KMS-11 (cell line): ENCODE data around the gene B4GALT3.

Experiments used
- H2AFZ ChIP-seq: fragments of 200-600 bp; sonication (generic); 2 replicates; pipeline ENCODE4 v1.6.1; 2016; ENCODE audit warnings: antibody characterized with exemption, mixed run types, low read depth
- H3K27ac ChIP-seq: fragments of 200-600 bp; sonication (generic); 2 replicates; pipeline ENCODE4 v1.6.1; 2016; ENCODE audit warnings: mild to moderate bottlenecking, mixed run types
- H3K27me3 ChIP-seq: fragments of 200-600 bp; sonication (generic); 2 replicates; pipeline ENCODE4 v1.6.1; 2017; ENCODE audit warnings: mild to moderate bottlenecking, low read depth, mixed run types, moderate library complexity; ENCODE audit not compliant: insufficient read depth
- H3K36me3 ChIP-seq: fragments of 200-600 bp; sonication (generic); 2 replicates; pipeline ENCODE4 v1.6.1; 2017; ENCODE audit warnings: mild to moderate bottlenecking, mixed run types; ENCODE audit not compliant: insufficient read depth
- H3K4me1 ChIP-seq: fragments of 200-600 bp; sonication (generic); 2 replicates; pipeline ENCODE4 v1.6.1; 2016; ENCODE audit warnings: mild to moderate bottlenecking, low read depth, mixed run types; ENCODE audit not compliant: poor library complexity, severe bottlenecking
- H3K4me2 ChIP-seq: fragments of 200-600 bp; sonication (generic); 2 replicates; pipeline ENCODE4 v1.7.0; 2016; ENCODE audit warnings: mild to moderate bottlenecking, mixed run types
- H3K4me3 ChIP-seq: fragments of 200-600 bp; sonication (generic); IDR thresholded peaks from 2 replicates; pipeline ENCODE4 v1.6.1; 2017; ENCODE audit warnings: low read depth, low read length, mixed read lengths; ENCODE audit not compliant: insufficient read depth
- H3K79me2 ChIP-seq: fragments of 200-600 bp; sonication (generic); 2 replicates; pipeline ENCODE4 v1.6.1; 2016; ENCODE audit warnings: low read depth, mixed run types; ENCODE audit not compliant: insufficient read depth
- H3K9ac ChIP-seq: fragments of 200-600 bp; sonication (generic); 2 replicates; pipeline ENCODE4 v1.6.1; 2016; ENCODE audit warnings: mild to moderate bottlenecking, mixed run types
- H4K20me1 ChIP-seq: fragments of 200-600 bp; sonication (generic); 2 replicates; pipeline ENCODE4 v1.6.1; 2016; ENCODE audit warnings: mild to moderate bottlenecking, mixed run types; ENCODE audit not compliant: insufficient read depth
- CTCF ChIP-seq: fragments of 200-600 bp; sonication (generic); conservative IDR thresholded peaks from 2 replicates; pipeline ENCODE4 v1.6.1; 2017; ENCODE audit warnings: low read depth, mild to moderate bottlenecking, antibody characterized with exemption, low read length, moderate library complexity, mixed read lengths

B4GALT3 gene

GRCh38 chr1:161153176-161153575 lies 24.1 kb downstream of the B4GALT3 start:
- H3K4me2 ChIP-seq, result peak overlapping the region; percentile 52
- peaks cover 24% of the 10 kb centered on the region for H3K4me1 ChIP-seq
- H3K79me2 ChIP-seq, result peaks cover 19% of the 10 kb centered on the region; the same call in 1 of the 2 replicates
- H3K27me3 ChIP-seq, result no peaks in the 10 kb centered on the region
- H3K36me3 ChIP-seq, result no peaks in the 10 kb centered on the region
- no peak for TF ChIP-seq CTCF
- H4K20me1 ChIP-seq, result no peaks in the 10 kb centered on the region
- peak overlapping the region; percentile 99 for H3K4me3 ChIP-seq
- H3K9ac ChIP-seq, result peak overlapping the region; percentile 89; the same call in 1 of the 2 replicates
- peak overlapping the region; percentile 88 for H3K27ac ChIP-seq
- peak overlapping the region; percentile 78 for H2AFZ ChIP-seq

- H3K36me3 ChIP-seq, result no peaks in the 10 kb centered on the region
- no peak for TF ChIP-seq CTCF
These were observed 31.5 kb downstream of the B4GALT3 start for GRCh38 chr1:161145832-161146231.

GRCh38 chr1:161140755-161141400 lies 36.4 kb downstream of the B4GALT3 start:
- H3K36me3 ChIP-seq, result no peaks in the 10 kb centered on the region
- H3K79me2 ChIP-seq, result no peaks in the 10 kb centered on the region
- H3K27ac ChIP-seq, result no peak overlapping the region
- TF ChIP-seq CTCF, result no peak
- H3K4me3 ChIP-seq, result no peak overlapping the region
- no peaks in the 10 kb centered on the region for H3K27me3 ChIP-seq
- H4K20me1 ChIP-seq, result no peaks in the 10 kb centered on the region
- H3K4me2 ChIP-seq, result no peak overlapping the region
- H3K9ac ChIP-seq, result no peak overlapping the region
- H3K4me1 ChIP-seq, result no peaks in the 10 kb centered on the region
- H2AFZ ChIP-seq, result no peak overlapping the region

More at GRCh38 chr1:161145832-161146231, 31.5 kb downstream of the B4GALT3 start:
- no peak overlapping the region for H2AFZ ChIP-seq
- no peaks in the 10 kb centered on the region for H3K79me2 ChIP-seq
- no peak overlapping the region for H3K4me3 ChIP-seq
- no peaks in the 10 kb centered on the region for H4K20me1 ChIP-seq
- H3K4me2 ChIP-seq, result no peak overlapping the region
- no peaks in the 10 kb centered on the region for H3K27me3 ChIP-seq
- H3K4me1 ChIP-seq, result no peaks in the 10 kb centered on the region
- no peak overlapping the region for H3K27ac ChIP-seq
- no peak overlapping the region for H3K9ac ChIP-seq

GRCh38 chr1:161139766-161140165 lies 37.5 kb downstream of the B4GALT3 start:
- Histone ChIP-seq H3K4me1 (peaks cover 4% of the 10 kb centered on the region), H4K20me1 (no peaks in the 10 kb centered on the region), H3K9ac (no peak overlapping the region), H3K36me3 (no peaks in the 10 kb centered on the region), H3K4me3 (no peak overlapping the region), H3K27me3 (no peaks in the 10 kb centered on the region), H3K4me2 (no peak overlapping the region), H3K79me2 (peaks cover 6% of the 10 kb centered on the region), H3K27ac (no peak overlapping the region), H2AFZ (no peak overlapping the region)
- TF ChIP-seq CTCF, result peak; percentile 85
